Activated CD8-positive, alpha-beta memory T cell treated with anti-CD3 and anti-CD28 coated beads, Interleukin-2, amount 10 ng/mL, durations not matched to agents 7 days and 5 days (primary cell): Measurements from ENCODE around the gene SLC39A7. TPM values are rescaled to one million over a fixed set of nuclear protein-coding genes. Genes with fewer than 3 reads are reported as not detected.

Source experiments
- ATAC-seq: fragments of 150-1000 bp; cut with Tn5 transposase; one replicate; pipeline ENCODE4 v1.10.0; 2021; ENCODE audit warnings: moderate library complexity
- CTCF ChIA-PET: fragments of 350-600 bp; sonication (Branson Sonifier 250); formaldehyde crosslinking; loops from one replicate; lab custom pipeline; 2021; ENCODE audit warnings: antibody characterized with exemption; lab: Charles Lee
- DNase-seq: peaks from one replicate; pipeline ENCODE4 v3.0.0-alpha.2; 2020
- H3K27ac Mint-ChIP-seq: one replicate; pipeline ENCODE4 v1.8.0; 2021; ENCODE audit warnings: mild to moderate bottlenecking, mixed read lengths
- H3K27me3 Mint-ChIP-seq: one replicate; pipeline ENCODE4 v1.8.0; 2021; ENCODE audit warnings: mixed read lengths
- H3K36me3 Mint-ChIP-seq: one replicate; pipeline ENCODE4 v1.8.0; 2021; ENCODE audit warnings: mild to moderate bottlenecking, mixed read lengths
- H3K4me1 Mint-ChIP-seq: one replicate; pipeline ENCODE4 v1.8.0; 2021; ENCODE audit warnings: mixed read lengths
- H3K4me3 Mint-ChIP-seq: one replicate; pipeline ENCODE4 v1.8.0; 2021; ENCODE audit warnings: mild to moderate bottlenecking, moderate library complexity, mixed read lengths
- H3K9me3 Mint-ChIP-seq: one replicate; pipeline ENCODE4 v1.8.0; 2022; ENCODE audit warnings: low read depth, mixed read lengths
- total RNA-seq, 2 experiments: library from RNA; stranded (reverse); gene quantifications; one replicate each; pipeline ENCODE4 v1.2.3, GENCODE V29; 2021

SLC39A7 gene
- total RNA-seq, 2 experiments from 2014 or later = 50.1 to 63.9 TPM

DNA sequence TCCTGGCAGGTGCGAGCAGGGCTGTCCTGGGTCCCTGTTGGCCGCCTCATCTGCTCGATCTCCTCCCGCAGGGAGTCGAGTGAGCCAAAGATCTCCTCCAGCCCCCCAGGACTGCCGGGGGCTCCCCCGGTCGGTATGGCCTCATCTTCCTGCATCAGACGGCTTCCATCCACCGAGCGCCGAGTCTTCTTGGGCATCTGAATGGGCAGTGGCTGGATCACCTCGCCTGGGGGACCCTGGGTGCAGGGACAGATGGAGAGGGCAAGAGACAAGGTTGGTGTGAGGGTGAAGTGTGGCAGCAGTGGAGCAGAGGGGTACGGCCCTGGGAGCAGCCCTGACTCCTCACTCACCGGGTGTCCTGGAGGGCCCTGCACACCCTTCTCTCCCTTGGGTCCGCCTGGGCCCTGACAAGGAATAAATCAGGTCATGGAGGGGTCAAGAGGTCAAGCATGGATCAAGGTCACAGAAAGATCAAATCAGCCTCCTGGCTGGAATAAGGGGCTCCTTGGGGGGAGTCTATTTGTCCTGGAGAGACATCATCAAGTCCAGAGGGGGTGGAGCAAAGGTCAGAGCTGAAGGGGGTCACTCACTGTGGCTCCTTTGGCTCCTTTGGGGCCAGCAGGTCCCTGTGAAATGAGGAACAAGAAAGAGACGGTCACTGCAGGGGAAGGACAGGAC is 34.9 kb upstream of the SLC39A7 start:
- Mint-ChIP-seq H3K4me3 (no peak overlapping the region), H3K4me1 (peaks cover 13% of the 10 kb centered on the region), H3K27ac (no peak overlapping the region), H3K27me3 (no peaks in the 10 kb centered on the region), H3K36me3 (no peaks in the 10 kb centered on the region), H3K9me3 (no peaks in the 10 kb centered on the region)
- no peak for DNase-seq
- CTCF ChIA-PET = no interaction called here
- no peak for ATAC-seq

DNA sequence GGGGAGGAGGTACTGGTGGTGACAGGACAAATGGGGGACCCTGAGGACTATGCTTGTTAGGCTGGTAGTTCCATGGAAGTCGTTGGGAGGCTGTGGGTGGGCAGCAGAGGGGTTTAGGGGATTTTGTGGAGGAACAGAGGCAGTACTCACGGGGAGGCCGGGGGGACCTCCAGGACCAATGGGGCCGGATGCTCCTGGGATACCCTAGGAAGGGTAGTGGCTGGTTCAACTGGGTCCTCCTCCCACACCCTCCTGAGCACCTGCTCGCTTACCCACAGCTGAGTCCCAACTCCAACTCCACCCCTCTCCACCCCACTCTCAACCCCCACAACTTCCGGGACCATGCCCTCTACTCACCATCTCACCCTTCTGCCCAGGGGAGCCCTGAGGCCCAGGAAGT is 34.3 kb upstream of the SLC39A7 start:
- ATAC-seq (no peak), DNase-seq (no peak)
- H3K27ac Mint-ChIP-seq = no peak overlapping the region
- H3K36me3 Mint-ChIP-seq = no peaks in the 10 kb centered on the region
- no peaks in the 10 kb centered on the region for H3K27me3 Mint-ChIP-seq
- no peak overlapping the region for H3K4me3 Mint-ChIP-seq
- H3K4me1 Mint-ChIP-seq = peaks cover 8% of the 10 kb centered on the region
- no peaks in the 10 kb centered on the region for H3K9me3 Mint-ChIP-seq
- CTCF ChIA-PET = no interaction called here

DNA sequence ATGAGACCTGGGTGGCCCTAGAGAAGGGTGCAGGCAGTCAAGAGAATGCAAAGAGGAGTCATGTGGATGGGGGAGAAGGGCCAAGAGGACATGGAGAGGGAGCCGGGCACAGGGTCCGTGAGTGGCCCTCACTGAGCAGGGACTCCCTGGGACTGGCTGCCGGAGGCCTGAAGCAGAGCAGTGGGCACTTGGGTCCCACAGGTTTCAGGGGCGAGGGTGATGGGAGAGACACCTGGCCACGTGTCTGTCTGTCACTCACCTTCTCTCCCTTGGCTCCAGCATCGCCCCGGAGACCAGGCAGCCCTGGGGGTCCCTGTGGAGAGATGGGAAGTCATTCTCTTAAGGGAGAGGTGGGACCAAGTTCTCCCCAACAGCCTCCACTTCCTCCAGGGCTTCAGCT is 33.9 kb upstream of the SLC39A7 start:
- Mint-ChIP-seq H3K9me3 (no peaks in the 10 kb centered on the region), H3K36me3 (no peaks in the 10 kb centered on the region), H3K27me3 (no peaks in the 10 kb centered on the region), H3K4me3 (no peak overlapping the region), H3K27ac (no peak overlapping the region), H3K4me1 (peaks cover 3% of the 10 kb centered on the region)
- no peak for DNase-seq
- ATAC-seq = no peak
- CTCF ChIA-PET = no interaction called here

DNA sequence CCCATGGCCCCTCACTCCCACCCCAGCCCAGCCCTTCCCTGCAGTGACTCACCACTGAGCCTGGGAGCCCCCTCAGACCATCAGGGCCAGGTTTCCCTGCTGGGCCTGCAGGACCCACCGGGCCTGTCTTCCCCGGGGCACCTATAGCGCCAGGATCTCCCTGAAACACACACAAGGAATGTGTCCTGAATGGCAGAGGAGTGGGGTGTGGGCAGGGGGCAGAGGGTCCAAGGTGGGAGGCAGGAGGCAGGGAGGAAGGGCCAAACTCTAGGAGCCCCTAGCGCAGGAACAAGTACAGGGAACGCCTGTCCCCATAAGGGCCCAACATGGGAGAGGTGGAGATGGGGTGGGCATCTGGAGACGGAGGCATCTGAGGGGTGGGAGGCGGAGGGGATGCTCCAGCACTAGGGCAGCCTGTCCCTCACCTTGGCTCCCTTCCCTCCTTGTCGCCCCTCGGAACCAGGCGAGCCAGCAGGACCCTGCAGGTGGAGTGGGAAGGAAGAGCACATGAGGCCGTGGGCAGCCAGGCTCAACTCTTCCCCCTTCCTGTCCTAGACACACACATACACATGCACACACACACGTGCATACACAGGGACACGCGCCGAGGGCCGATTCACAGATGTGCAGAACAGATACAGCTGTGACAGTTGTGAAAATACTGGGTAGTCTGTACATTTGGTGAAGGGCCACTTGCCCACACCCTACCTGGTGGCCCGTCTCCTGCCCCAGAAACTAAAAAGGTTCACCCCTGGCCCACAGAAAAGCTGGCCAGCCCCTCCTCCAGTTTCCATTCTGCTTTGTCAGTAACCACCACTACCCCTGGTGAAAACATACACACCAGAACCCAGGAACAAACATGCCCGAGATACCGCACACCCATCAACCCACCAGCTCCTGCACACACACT is 33.0 kb upstream of the SLC39A7 start:
- Mint-ChIP-seq H3K4me1 (no peaks in the 10 kb centered on the region), H3K27me3 (no peaks in the 10 kb centered on the region)
- CTCF ChIA-PET = interaction anchor here (0.9 kb wide), 1 partner anchor 76 kb away, joined by 3 read pairs; no protein-coding TSS in a partner anchor

DNA sequence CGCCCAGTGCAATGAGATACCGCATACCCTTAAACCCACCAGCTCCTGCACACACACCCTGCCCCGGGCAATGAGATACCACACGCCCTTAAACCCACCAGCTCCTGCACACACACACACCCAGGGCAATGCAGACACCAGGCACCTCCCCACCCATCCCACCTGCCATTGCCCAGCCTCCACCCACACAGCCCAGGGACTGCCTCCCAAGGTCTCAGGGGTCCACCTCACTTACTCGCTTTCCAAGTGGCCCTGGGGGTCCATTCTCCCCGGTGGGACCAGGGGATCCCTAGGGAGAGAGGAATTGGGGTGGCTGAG is 32.4 kb upstream of the SLC39A7 start:
- CTCF ChIA-PET = interaction anchor here (0.9 kb wide), 1 partner anchor 76 kb away, joined by 3 read pairs; no protein-coding TSS in a partner anchor
- H3K36me3 Mint-ChIP-seq = no peaks in the 10 kb centered on the region
- DNase-seq (no peak), ATAC-seq (no peak)
- H3K4me1 Mint-ChIP-seq = no peaks in the 10 kb centered on the region
- no peaks in the 10 kb centered on the region for H3K27me3 Mint-ChIP-seq
- H3K27ac Mint-ChIP-seq = no peak overlapping the region
- no peaks in the 10 kb centered on the region for H3K9me3 Mint-ChIP-seq
- no peak overlapping the region for H3K4me3 Mint-ChIP-seq

More for the DNA sequence above, 33.0 kb upstream of the SLC39A7 start:
- Mint-ChIP-seq H3K4me3 (no peak overlapping the region), H3K27ac (no peak overlapping the region), H3K9me3 (no peaks in the 10 kb centered on the region), H3K36me3 (no peaks in the 10 kb centered on the region)
- DNase-seq (no peak), ATAC-seq (no peak)

DNA sequence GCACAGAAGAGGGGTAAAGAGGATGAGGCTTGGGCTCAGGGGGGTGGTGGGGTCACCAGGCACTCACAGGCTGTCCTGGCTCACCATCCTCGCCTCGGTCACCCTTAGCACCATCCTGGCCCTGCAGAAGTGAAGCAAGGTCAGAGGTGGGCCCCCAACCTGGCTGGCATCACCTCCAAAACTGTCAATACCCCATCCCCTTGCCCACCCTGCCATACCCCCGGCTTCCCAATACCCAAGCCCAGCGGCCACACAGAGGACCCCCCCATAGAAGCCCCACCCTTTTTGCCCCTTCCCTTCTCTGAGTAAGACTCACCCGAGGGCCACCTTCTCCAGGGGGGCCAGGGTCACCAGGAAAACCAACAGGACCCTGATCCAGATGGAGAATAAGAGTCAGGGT is 32.0 kb upstream of the SLC39A7 start:
- no peaks in the 10 kb centered on the region for H3K36me3 Mint-ChIP-seq
- no peak overlapping the region for H3K4me3 Mint-ChIP-seq
- DNase-seq (no peak), ATAC-seq (no peak)
- no peaks in the 10 kb centered on the region for H3K9me3 Mint-ChIP-seq
- CTCF ChIA-PET = interaction anchor here (0.9 kb wide), 1 partner anchor 75 kb away, joined by 3 read pairs; no protein-coding TSS in a partner anchor
- no peaks in the 10 kb centered on the region for H3K4me1 Mint-ChIP-seq
- no peaks in the 10 kb centered on the region for H3K27me3 Mint-ChIP-seq
- H3K27ac Mint-ChIP-seq = no peak overlapping the region

DNA sequence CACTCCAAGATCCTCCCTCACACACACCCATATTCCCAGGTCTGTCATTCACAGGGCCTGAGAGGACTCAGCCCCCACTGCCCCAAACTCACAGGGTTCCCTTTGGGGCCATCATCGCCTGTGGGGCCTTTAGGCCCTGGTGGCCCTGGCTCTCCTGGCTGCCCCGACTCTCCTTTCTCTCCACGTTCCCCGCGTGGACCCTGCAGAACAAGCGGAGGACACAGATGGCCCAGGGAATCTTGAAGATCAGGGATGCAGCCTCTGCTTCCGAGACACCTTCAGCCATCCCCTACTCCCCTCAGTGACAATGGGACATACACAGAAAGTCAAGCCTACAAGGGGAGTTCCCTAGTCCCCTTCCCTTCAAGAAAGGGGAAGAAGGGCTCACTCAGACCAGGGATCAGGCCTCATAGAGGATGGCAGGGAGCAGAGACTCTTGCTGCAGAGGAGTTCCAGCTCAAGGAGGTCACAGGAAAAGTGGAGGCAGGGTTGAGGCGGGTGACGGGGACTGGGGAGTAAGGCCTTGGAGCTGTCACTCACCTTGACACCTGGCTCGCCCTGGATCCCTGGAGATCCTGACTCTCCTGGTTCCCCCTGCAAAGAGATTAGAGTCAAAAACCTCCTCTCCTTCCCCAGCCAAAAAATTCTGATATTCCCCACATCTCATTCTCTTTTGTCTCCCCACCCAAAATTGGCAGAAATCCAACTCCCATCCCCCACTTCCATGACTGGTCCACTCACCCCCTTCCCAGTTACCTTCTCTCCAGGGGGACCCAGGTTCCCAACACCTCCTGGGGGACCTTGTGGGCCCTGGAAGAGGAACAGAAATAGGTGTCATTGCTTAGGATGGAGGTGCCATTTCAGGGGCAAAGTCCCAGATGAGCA is 31.1 kb upstream of the SLC39A7 start:
- Mint-ChIP-seq H3K36me3 (no peaks in the 10 kb centered on the region), H3K4me1 (no peaks in the 10 kb centered on the region), H3K4me3 (no peak overlapping the region), H3K27ac (no peak overlapping the region), H3K9me3 (no peaks in the 10 kb centered on the region), H3K27me3 (no peaks in the 10 kb centered on the region)
- no peak for DNase-seq
- ATAC-seq = no peak
- CTCF ChIA-PET = no interaction called here

DNA sequence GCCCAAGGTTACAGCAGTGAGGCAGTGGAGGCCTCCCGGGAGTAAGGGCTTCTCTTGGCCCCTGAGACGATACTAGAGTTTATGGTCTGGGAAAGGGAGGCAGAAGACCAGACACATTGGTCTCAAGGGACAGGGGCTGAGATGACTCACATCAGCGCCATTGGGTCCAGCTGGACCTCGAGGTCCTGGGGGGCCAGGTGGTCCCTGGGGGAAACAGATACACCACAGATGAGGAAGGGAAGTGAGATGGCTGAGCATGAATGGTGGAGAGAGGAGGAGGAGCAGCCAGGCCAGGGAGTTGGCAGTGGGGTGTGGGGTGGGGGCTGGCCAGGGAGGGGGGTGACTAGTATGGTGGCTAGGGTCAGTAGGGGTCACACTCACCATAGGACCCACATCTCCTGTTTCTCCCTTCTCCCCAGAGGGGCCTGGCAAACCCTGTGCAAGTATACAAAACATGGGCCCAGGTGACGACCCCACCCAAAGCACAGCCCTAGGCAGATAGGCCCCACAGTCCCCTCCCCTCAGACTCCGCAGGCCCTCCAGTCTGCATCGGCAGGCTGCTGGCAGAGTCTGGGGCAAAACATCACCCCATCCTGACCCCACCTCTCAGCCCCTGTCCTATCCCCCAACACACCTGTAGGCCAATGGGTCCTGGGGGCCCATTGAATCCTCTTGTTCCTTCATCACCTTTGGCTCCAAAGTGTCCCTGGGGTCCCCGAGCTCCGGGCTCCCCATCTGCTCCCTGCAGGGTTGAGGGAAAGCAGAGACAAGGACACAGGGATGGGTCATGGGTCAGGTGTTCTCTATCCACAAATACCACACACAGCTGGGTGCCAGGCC is 30.3 kb upstream of the SLC39A7 start:
- Mint-ChIP-seq H3K4me3 (no peak overlapping the region), H3K9me3 (no peaks in the 10 kb centered on the region), H3K4me1 (no peaks in the 10 kb centered on the region), H3K36me3 (no peaks in the 10 kb centered on the region), H3K27me3 (no peaks in the 10 kb centered on the region), H3K27ac (no peak overlapping the region)
- ATAC-seq (no peak), DNase-seq (no peak)
- CTCF ChIA-PET = no interaction called here

DNA sequence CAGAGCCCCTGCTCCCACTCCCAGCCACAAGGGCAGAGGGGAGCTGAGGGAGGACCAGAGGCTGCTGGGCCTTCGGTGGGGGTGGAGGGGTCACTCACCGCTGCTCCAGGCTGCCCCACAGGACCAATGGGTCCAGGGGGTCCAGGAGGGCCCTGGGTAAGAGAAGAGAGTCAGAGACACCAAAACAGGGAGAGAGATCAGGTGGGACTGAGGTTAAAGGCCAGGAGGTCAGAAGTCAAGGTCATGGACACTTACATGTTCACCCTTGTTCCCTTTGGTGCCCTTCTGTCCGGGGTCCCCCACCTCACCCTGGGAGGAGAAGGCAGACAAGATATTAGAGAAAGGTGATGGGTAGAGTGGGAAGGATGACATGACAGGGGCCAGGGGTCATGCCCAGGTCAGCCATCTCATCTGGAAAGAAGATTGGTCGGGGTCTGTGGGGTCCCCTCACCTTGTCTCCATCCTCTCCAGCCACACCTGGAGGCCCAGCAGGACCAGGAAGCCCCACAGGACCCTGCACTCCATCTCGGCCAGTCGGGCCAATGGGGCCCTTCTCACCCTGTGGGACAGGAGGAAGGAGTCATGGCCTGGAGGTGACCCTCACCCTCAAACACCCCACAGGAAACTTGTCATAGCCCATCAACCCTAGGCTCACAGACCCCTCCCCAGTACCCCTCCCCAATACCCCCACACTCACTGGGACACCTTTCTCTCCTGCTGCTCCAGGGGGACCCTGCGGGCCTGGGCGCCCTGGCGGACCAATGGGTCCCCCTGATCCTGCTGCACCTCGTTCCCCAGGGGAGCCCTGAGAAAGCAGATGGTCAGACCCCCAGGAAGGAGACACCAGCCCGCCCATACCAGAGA is 29.4 kb upstream of the SLC39A7 start:
- Mint-ChIP-seq H3K36me3 (no peaks in the 10 kb centered on the region), H3K4me1 (no peaks in the 10 kb centered on the region), H3K27me3 (no peaks in the 10 kb centered on the region), H3K4me3 (no peak overlapping the region), H3K9me3 (no peaks in the 10 kb centered on the region), H3K27ac (no peak overlapping the region)
- ATAC-seq (no peak), DNase-seq (no peak)
- CTCF ChIA-PET = no interaction called here

DNA sequence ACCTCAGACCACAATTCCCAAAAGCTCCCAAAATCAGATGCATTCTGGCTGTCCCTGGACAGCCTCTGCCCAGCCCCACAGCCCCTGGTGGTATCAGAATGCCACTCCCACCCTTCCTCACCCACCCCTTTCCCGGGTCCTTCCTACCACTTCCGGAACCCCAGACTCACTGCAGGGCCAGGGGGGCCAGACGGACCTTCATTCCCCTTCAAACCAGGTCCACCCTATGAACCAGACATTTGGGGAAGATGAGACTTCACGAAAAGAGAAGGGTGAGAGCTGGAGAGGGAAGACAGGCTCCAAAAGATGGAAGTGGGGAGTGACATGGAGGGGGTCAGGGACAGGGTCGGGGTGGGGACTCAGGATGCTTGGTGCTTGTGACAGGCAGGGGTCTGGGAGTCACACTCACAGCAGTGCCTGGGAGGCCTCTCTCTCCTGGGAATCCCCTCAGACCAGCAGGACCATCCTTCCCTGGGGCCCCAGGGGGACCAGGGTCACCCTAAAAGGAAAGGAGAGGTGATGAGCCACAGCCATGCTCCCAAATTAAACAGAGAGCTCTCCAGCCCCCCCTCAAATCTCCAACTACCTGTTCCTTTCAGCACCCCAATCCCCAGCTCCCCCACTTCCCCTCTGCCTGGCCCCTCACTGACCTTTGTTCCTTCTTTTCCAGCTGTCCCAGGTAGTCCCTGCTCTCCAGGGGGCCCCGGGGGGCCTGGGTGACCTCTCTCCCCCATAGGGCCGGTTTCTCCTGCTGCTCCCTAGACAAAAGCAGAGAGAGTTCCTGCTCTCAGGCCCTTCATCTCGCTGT is 28.6 kb upstream of the SLC39A7 start:
- no peak for DNase-seq
- H3K27me3 Mint-ChIP-seq = no peaks in the 10 kb centered on the region
- no peaks in the 10 kb centered on the region for H3K4me1 Mint-ChIP-seq
- no peak overlapping the region for H3K4me3 Mint-ChIP-seq
- no peaks in the 10 kb centered on the region for H3K9me3 Mint-ChIP-seq
- CTCF ChIA-PET = interaction anchor here (0.9 to 1.0 kb wide), 2 partner anchors 10 to 26 kb away, joined by 3 to 4 read pairs; no protein-coding TSS in a partner anchor
- H3K36me3 Mint-ChIP-seq = no peaks in the 10 kb centered on the region
- ATAC-seq = no peak
- no peak overlapping the region for H3K27ac Mint-ChIP-seq

DNA sequence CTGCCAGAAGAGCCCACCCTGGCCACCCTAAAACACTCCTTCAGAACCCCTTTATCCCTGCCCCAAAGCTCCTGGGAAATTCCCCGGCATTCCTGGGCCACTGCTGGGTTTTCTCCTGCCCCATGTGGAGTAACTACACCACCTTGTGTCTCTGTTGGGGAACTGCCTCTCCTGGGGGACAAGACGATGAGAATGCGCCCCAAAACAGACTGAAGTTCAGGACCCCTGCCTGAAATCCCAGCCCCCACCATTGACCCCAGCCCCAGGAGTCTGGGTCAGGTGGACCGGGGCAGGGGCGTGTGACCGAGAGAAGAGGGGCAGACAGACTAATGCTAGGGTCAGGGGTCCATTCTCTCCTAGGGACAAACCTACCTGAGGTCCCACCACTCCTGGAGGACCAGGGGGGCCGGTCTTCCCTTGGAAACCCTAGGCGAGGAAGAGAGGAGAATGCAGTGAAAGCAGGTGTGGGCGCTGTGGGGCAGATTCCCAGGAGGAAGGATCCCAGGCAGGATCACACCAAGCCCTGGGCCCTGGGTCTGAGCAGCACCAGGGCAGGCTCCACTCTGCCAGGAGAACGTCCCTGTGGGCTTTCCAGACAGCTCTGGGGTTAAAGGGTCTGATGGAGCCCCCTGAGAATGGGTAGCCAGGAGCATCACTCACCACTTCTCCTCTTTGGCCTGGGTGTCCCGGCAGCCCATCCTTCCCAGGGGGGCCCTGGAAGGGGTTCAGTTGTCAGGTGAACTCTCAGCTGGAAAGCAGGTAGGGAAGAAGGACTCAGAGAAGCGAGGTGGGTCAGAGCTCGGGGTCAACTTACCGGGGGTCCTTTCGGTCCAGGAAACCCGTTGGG is 27.8 kb upstream of the SLC39A7 start:
- Mint-ChIP-seq H3K27me3 (no peaks in the 10 kb centered on the region), H3K9me3 (no peaks in the 10 kb centered on the region), H3K36me3 (no peaks in the 10 kb centered on the region), H3K4me3 (no peak overlapping the region), H3K27ac (no peak overlapping the region), H3K4me1 (no peaks in the 10 kb centered on the region)
- CTCF ChIA-PET = interaction anchor here (0.9 to 2.6 kb wide), 5 partner anchors 10 to 76 kb away, joined by 3 to 11 read pairs (median 4); no protein-coding TSS in a partner anchor
- DNase-seq (no peak), ATAC-seq (no peak)
